Measurements from ENCODE around the gene EPHB2.
A peak's percentile ranks its signal among the peaks of the same experiment; 100 is the strongest.

The EPHB2 gene

GRCh38 chr1:22722901-22723550, 12.4 kb downstream of the EPHB2 start:
- no peak for DNase-seq

GRCh38 chr1:22727873-22728272, 17.2 kb downstream of the EPHB2 start:
- DNase-seq = no peak

DNA sequence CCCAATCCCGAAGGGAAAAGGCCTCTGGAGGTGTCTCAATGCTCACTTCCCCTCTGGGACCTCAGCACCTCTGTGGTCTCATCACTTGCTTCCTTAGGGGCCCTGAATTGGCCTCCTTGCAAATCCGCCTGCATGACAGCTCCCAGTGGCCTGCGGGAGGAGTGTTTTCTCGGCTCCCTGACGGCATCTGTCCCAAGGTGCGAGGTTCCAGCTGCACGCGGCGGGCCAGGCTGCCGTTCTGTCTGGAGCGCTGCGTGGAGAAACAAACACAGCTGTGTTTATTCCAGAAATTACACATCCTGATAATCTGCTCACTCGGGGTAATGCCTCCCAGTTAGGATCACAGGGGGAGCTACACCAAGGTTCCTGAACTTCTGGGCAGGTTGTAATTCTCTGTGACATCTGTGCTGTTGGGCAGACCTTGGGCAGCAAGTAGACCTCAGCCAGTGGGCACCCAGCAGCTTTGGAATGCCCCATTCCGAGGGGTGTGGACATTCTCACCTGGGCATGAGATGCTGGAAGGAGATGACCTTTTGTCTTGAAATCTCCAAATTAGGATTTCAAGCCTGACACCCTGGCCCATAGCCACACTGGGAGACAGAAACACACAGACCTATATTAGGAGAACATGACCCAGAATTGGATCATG, 18.2 kb downstream of the EPHB2 start:
- no peak for DNase-seq

GRCh38 chr1:22729400-22729773, 18.7 kb downstream of the EPHB2 start:
- no peak for DNase-seq

GRCh38 chr1:22729912-22730311, 19.3 kb downstream of the EPHB2 start:
- DNase-seq = no peak

- no peak for DNase-seq
Measured at GRCh38 chr1:22731924-22732720, 21.5 kb downstream of the EPHB2 start.

- DNase-seq = no peak
Measured at GRCh38 chr1:22733643-22734042, 23.0 kb downstream of the EPHB2 start.

DNA sequence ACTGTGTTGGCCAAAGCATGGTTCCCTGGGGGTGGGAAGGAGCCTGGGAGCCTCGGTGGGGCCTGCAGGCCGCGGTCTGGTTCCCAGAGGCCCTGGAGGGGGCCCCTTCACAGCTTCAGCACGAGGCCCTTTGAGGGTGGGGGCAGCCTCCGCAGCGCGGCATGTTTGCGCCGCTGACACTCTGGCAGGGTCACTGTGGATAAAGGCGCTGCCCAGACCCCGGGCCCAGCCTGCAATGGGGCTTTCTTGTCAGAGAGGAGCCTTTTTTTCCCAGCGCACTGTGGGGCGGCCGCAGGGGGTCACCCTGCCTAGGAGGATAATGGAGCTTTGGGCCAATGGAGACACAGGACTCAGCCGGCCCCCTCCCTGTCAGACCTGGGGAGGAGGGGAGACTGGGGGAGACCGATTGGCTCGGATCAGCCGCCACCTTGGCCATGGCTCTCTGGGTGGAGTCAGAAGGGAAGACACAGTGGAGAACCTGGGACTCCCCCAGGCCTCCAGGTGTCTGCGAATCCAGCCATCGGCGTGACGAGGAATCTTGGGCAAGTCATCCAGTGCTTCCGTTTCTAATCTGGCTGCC, 26.0 kb downstream of the EPHB2 start:
- no peak for DNase-seq

GRCh38 chr1:22737374-22738068, 26.9 kb downstream of the EPHB2 start:
- no peak for DNase-seq

- DNase-seq = no peak
Measured at GRCh38 chr1:22738069-22738435, 27.4 kb downstream of the EPHB2 start.

DNA sequence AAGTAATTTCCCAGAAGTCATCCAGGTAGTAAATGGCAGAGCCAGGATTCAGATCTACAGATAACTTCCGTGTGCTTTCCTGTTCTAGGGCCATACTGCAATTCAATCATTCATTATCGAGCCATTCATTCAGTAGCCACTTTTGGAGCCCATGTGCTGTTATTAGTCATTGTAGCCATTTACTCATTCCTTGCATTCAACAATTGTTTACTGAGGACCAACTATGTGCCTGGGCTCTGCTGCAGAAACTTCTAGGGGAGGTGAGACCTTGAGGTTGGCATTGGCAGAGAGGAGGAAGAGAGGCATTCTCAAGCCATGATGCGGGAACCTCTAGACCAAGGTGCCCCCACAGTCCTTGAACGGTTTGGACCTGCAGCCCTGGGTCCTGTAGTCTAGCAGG, 27.9 kb downstream of the EPHB2 start:
- DNase-seq = no peak

- peak; percentile 80 to 84 for DNase-seq
Measured at GRCh38 chr1:22739648-22740385, 29.2 kb downstream of the EPHB2 start.

DNA sequence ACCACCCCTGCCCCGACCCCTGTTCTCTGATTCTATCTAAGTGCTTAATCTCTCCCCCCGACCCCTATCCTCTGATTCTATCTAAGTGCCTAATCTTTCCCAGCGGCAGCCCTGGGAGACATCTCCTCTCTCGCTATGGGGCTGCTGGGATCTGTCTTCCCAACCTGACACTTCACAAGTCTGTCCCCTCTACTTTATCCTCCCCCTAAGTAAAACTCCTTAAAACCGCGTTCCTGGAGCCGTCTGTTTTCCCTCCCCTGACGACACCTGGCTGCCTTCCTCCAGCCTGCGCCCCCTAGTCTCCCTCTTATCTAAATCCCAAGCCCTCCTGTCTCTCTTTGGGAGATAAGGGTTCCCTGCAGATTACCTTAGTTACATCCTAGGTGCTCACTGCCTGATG, 30.5 kb downstream of the EPHB2 start:
- no peak for DNase-seq

DNA sequence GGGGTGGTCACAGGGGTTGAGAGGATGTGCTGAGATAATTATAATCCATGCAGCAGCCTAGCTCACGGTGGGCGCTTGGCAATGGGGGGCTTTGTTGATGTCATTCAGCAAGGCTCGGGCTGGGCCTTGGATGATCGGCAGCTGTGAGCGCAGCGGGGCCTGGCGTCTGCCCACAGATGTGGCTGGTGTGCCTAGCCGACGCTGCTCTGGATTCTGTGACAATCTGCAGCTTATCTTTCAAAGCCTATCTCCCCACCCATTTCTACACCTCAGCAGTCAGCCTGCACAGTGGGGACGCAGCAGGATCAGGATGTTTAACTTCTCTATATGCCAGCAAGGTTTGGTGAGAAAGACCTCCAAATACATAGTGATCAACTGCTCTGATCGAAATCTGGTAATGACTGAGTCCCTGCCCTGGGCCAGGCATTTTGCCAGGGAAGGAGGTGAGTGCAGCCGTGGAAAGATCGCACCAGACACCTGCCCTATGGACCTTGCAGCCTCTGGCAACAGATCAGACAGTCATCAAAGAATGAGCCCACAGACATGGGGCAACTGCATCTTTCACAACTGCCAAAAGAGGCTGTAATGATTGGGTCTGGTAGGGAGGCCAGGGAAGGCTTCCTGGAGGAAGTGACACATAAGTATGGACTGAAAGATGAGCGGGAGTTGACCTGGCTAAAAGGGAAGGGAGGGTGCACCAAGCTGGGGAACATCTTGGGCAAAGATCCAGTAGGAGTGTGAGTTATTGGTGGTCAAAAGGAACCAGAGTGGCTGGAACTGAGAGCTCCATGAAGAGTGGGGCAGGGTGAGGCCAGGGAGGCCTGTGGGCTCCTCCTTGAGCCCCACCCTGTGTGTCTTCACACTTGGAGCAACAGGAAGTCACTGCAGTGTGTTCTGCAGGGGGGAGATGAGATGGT, 35.3 kb downstream of the EPHB2 start:
- DNase-seq = peak; percentile 78 to 89

- DNase-seq = peak; percentile 39 to 60
Measured at GRCh38 chr1:22747021-22747734, 36.5 kb downstream of the EPHB2 start.

GRCh38 chr1:22747735-22748073, 37.1 kb downstream of the EPHB2 start:
- no peak for DNase-seq

- DNase-seq = no peak
Measured at GRCh38 chr1:22749503-22749902, 38.9 kb downstream of the EPHB2 start.

DNA sequence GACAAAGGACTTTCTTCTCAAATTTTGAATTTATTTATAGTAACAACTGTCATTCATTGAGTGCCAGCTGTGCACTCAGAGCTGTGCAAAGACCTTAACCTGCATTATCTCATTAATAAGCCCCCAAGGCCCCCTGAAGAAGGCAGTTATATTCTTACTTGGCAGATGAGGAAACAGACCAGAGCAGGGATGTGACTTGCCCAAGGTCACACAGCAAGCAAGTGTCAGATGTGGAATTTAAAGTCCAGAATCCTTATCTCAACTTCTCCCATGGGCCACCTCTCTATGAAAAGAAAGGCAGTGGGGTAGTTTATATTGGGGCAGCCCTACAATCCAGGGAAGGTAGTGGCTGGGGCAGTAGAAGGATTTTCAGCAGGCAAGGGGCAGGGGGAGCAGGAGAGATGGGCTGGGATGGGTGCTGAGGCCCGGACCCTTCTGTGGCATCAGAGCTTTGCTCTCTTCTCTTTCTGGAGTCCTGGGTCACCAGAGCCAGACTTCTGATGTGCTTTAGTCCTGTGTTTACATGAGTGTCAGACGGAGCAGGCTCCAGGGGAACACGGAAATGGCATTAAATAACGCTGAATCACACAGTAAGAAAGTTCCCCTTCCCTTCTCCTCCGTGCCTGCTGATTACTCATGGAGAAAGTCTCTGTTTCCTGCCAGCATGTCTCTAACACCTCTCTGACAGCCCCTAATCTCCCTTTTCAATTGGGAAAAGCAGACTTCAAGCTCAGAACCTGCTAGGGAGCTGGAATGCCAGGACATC, 39.5 kb downstream of the EPHB2 start:
- DNase-seq = peak; percentile 28 to 86

DNA sequence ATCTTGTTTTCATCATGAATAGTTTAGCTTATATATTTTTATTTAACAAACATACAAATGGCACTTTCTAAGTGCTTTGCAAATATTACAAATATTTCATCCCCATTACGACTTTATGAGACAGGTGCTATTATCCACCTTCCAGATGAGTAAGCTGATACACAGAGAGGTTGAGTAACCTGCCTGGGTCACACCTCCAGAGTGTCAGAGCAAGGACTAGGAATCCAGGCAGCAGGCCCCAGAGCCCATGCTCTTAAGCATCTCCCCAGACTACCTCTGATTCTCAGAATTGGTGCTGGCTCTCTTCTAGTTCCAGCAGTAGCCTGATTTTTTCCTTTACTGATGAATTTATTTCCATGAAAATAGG, 40.0 kb downstream of the EPHB2 start:
- peak in 1 of 2 experiments; percentile 47 for DNase-seq

DNA sequence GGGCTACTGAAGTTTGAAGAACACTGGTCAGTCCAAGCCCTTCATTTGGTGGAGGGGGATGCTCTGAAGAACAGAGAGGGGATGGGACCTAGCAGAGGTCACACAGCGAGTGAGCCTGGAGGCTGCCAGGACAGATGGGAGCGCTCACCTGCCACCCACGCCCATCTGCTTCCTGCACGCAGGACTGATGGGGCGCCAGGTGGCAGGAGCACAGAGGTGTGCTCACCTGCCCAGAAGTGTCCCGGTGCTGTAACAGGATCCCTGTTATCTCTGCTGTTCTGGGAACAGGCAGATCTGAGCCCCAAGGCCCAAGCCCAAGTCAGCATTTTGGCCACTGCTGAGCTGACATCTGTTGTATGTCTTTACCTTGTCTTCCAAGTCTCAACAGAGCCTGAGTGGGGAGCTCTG, 40.5 kb downstream of the EPHB2 start:
- DNase-seq = no peak
